GM19452 (cell line): Measurements from ENCODE around the gene CLBA1.

Source experiments
- ATAC-seq: cut with Tn5 transposase; IDR thresholded peaks from one replicate; pipeline ENCODE4 v1.9.1; 2021; ENCODE audit not compliant: unreplicated experiment

The CLBA1 gene

GRCh38 chr14:104968541-104969401, 16.8 kb upstream of the CLBA1 start:
- ATAC-seq = no peak

DNA sequence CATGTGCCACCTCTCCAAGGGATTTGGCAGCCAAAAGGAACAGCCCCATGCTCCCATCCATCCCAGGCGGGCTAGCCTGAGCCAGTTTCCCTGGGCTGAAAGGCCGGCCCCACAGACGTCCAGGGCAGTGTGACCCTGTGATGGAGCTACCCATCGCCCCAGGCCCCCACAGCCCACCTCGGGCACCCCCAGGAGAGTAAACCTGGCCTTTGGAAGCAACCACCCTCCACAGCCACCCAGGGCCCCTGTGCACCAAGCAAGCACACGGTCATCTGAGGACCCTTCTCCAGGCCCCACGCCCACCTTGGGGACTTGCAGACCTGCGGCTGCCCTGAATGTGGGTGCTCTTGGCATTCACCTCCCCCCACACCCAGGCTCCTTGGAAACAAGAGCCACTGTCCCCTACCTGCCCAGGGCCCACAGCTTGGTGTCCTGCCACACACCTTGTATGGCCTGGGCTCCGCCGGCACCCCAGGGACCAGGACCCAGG, 15.8 kb upstream of the CLBA1 start:
- ATAC-seq = no peak

GRCh38 chr14:104970231-104971068, 15.1 kb upstream of the CLBA1 start:
- no peak for ATAC-seq

DNA sequence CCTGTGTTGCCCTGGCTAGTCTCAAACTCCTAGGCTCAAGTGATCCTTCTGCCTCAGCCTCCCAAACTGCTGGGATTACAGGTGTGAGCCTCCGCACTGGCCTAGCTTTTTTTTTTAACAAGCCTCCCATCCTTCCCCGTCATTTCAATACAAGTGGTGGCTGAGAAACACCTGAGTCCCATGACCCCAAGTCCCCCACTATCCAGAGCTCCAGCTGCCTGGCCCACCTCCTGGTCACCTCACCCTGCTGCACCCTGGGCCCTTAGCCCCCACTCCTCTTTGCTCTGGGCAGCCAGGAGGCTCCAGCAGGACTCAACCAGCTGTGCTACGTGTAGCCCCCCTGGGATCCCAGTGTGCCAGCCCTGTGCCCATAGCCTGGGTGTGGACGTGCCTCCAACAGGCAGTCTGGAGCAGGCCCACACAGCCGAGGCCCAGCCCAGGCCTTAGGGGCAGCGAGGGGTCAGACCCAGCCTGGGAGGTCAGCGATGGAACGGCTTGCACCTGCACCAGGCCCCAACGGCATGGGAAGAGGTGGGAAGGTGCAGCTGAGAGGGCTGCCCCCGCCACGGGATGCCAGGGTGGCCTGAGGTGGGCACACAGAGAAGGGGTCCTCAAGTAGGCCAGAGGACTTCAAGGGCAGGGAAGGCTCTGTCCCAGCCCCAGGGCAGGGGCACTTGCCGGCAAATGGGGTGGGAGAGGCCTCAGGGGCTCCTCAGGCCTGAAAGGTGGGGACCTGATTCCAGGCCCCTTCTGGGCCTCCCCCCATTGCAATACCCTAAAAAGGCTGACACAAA, 13.9 kb upstream of the CLBA1 start:
- no peak for ATAC-seq

DNA sequence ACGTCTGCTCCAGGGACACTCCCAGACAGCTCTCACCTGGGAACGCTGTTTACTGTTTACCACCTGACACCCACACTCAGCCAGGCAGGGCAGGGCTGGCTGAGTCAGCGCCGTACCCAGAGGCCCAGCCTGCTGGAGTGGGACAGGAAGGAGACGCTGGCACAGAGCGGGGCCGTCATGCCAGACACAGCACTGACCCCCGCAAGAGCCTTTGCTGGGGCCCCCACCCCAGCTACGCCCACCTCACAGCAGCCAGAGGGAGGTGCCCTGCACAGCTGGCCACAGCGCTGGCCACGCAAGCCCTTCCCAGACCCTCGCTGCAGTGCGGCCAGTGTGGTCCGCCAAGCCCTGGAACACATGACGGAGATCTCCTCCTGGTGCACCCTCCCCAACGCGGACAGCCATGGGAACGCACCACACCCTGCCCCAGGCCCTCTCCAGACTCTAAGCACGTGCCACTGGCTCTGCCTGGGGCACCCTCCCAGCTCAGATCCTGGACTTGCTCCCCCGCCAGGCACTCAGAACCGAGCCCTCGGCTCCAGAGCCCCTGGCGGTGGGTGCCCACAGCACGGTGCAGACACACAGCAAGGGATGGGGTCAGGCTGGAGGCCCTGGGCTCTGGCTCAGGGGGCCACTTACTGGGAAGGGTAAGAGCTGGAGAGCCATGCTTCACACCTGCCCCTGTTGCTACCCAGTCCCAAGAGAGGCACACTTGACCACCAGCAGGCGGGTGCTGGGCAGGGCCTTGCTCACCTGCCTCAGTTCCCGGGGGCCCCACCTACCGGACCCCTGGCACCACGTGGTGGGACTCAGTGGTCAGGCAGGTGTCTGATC, 13.1 kb upstream of the CLBA1 start:
- no peak for ATAC-seq

DNA sequence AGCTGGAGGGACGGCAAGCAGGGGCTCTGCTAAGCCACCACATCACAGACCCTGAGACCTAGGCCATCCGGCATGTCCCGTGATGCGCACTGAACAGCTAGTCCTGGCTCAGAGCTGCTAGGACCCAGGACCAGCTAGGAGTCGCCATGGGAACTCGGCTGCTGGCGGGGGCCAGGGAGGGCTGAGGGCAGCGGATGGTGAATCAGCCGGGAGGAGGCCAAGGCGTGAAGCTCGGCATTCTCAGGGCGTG, 12.5 kb upstream of the CLBA1 start:
- ATAC-seq = no peak

DNA sequence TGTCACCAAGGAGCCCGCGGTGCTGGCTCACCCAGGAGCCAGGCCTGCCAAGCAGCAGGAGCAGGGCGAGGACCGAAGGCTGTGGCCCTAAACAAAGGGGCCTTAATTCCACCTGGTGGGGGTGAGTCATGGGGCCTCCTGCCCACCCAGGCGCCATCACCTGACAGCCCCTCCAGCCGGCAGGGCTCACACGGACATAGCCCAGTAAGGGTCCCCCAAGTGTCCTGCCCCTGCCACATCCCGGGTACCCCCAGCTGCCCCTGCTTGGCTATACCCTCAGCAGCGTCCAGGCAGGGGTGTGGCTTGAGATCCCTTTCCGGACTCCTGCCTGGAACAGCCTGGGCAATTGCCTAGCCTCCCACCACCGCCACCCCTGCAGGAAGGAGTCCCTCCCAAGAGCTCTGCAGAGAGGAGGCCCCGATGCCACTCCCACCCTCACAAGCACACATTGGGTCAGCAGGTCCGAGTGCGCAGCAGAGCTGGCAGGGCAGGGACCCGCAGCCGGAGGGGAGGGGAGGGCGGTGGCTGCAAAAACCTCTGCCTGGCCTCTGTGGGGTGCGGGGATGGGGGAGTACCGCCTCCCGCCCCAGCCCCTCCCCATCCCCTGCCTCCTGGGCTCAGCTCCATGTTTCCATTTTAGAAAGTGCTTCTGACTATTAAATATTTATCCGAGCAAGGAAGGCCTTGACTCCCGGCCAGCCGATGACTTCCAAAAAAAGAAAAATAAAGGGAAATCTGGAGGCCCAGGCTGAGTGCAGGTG, 12.0 kb upstream of the CLBA1 start:
- ATAC-seq = no peak

- ATAC-seq = no peak
These were observed 11.4 kb upstream of the CLBA1 start for GRCh38 chr14:104974146-104974541.

GRCh38 chr14:104974665-104975390, 10.8 kb upstream of the CLBA1 start:
- no peak for ATAC-seq

DNA sequence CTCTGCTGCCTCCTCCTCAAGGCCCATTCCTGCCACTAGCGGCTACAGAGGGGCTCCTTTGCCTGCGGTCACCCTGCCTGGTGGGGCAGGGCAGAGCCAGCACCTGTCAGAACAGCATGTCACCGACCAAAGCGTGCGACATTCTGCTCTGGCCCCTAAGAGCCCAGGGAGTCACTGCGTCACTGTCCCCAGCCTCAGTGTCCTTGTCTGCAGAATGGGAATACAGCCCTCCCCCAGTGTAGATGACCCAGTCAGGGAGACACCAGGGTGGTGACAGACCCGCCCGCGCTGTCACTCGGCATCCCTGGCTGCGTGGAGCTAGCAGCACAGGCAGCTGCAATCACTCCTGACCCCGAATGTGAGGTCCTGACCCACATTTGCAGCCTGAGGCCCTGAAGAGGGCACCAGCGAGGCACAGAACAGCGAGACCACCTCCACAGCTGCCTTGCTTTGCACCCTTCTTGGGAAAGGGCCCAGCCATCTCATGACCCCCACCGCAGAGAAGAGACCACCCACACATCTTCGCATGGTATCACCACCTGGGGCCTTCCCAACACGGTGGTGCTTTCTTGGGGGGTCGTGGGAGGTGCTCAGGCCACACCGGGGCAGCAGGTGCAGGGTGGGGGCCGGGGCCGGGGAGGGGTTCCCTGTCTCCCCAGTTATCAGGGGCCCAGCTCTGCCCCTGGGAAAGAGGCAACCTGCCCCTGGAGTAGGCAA, 9.9 kb upstream of the CLBA1 start:
- no peak for ATAC-seq

- ATAC-seq = no peak
These were observed 9.2 kb upstream of the CLBA1 start for GRCh38 chr14:104976198-104977007.

- no peak for ATAC-seq
These were observed 8.4 kb upstream of the CLBA1 start for GRCh38 chr14:104977008-104977680.

DNA sequence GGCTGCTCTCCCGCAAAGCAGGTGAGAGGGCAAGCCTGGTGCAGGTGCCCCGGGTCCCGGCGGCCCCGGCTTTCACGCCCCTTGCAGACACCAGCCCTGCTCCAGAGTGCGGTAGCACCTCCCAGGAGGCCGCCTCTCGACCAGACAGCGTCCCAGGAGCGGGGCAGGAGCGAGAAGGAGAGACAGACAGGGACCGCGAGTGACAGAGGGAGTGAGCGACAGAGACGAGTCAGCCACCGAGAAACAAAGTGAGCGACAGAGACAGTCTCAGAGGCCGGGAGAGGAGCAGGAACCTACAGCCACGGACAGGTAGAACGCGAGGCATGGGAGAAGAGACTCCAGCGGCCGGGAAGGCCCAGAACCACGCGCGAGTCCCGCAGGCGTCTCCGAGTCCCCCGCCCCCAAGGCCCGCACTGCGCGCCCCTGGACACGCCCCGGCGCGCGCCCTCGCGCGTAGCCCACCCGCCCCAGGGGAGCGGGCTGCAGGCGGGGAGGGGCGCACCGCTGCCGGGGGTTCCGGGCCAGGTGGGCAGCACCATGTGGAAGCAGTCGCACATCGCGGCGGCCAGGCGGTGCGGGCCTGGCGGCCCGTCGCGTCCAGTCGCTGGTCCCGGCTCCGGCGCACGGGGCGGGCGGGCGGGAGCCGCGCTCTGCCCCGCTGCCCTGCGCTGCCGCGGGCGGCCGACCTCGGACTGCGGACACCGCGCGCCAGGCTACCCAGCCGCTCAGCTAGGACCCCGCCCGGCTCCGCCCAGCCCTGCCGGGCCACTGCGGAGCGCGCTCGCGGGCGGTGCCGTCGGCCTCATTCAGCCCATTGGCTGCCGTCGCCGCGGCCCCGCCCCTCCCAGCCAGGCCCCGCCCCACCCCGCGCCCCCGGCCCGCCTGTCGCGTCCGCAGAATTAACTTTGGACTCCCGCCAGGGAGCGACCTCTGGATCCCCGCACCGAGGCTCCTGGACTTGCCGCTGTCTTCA, 7.6 kb upstream of the CLBA1 start, which contains the start of gene AHNAK2:
AHNAK2 (minus strand) TSS at position 694 of the 973 bp plus-strand sequence; CDS start at position 557, 137 bp downstream.
- no peak for ATAC-seq

DNA sequence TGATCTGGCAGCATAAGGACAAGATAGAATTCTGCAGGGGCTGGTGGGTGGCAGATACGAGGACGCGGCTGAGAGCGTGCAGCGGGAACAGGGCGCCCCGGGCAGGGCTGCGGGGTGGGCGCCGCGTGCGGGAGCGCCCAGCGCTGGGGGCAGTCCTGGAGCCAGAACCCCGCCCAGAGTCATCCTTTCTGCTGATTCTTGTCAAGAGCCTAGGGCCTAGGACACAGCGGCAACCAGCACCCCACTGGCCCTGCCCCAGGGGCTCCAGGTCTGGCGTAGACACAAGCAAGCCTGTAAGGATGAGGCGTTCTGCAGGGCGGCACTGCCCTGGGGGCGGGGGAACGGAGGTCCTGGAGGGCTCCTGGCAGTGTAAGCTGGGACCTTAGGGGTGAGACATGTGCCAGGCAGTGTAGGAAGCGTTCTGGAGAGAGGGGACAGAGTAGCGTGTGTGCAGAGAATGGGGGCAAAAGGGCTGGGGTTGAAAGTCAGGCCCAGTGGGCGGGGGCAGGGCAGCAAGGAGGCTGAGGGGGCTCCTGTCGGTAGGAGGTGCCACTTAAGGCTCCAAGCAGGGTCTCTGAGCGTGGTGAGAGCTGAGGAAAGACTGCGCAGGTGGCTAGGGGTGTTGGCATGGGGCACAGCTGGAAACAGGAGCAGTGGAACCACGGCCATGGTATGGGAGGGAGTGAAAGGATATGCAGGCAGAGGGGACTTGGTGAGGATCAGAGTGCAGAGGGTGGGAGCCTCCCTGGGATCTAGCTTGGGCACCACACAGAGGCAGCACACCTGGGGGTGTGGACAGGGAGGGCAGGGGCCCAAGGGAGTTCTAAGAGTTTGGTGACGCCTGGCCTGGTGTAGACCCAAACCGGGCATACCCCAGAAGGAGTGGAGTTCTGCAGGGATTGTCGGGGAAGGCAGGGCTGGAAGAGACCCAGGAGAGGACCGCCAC, 6.6 kb upstream of the CLBA1 start:
- ATAC-seq = no peak
